CD14-positive monocyte (primary cell): ENCODE results near the gene SNAP25. TPM values are rescaled to one million over a fixed set of nuclear protein-coding genes. Genes with fewer than 3 reads are reported as not detected.

ENCODE experiments used
- DNase-seq, 3 donors: peaks; one replicate each; pipeline ENCODE4 v3.0.0-alpha.2; 2011 to 2022
- H2AFZ ChIP-seq: 2 replicates; pipeline ENCODE4 v1.6.0; 2012; ENCODE audit warnings: mild to moderate bottlenecking, low read depth, low read length, inconsistent platforms; ENCODE audit not compliant: insufficient read depth, poor library complexity, severe bottlenecking
- H3K27ac ChIP-seq, 2 donors: 1 replicate in 1 of 2; 2 replicates in 1 of 2; pipeline ENCODE4 v1.5.1; 2012 to 2013; ENCODE audit warnings: low read length in 2 of 2, control low read depth in 1 of 2, inconsistent platforms in 1 of 2, low read depth in 1 of 2, mild to moderate bottlenecking in 1 of 2
- H3K27me3 ChIP-seq, 2 donors: one replicate each; pipeline versions ENCODE4 v1.6.0 to v1.6.1; 2011 to 2013; ENCODE audit warnings: low read length in 2 of 2; ENCODE audit not compliant: control insufficient read depth in 2 of 2, insufficient read depth in 2 of 2
- H3K36me3 ChIP-seq, 2 donors: replicated peaks in 1 of 2; 1 replicate in 1 of 2; 2 replicates in 1 of 2; pipeline versions ENCODE4 v1.5.1 to v1.6.1; 2012 to 2013; ENCODE audit warnings: low read length in 2 of 2, control low read depth in 1 of 2, inconsistent platforms in 1 of 2, mild to moderate bottlenecking in 1 of 2; ENCODE audit not compliant: insufficient read depth in 2 of 2, control insufficient read depth in 1 of 2
- H3K4me1 ChIP-seq, 2 donors: 1 replicate in 1 of 2; 2 replicates in 1 of 2; pipeline versions ENCODE4 v1.5.1 to v1.6.1; 2012 to 2013; ENCODE audit warnings: low read length in 2 of 2, control low read depth in 1 of 2, inconsistent platforms in 1 of 2, mild to moderate bottlenecking in 1 of 2, moderate library complexity in 1 of 2; ENCODE audit not compliant: insufficient read depth in 2 of 2, control insufficient read depth in 1 of 2
- H3K4me2 ChIP-seq: replicated peaks from 2 replicates; pipeline ENCODE3; 2012; ENCODE audit warnings: low read length, moderate library complexity, mild to moderate bottlenecking; ENCODE audit not compliant: poor library complexity, severe bottlenecking; ENCODE audit errors: extremely low read depth
- H3K4me3 ChIP-seq, 3 experiments: fragments of 200-600 bp in 1 of 3; sonication (generic) in 1 of 3; replicated peaks in 1 of 3; 1 replicate in 2 of 3; 2 replicates in 1 of 3; pipeline ENCODE4 v1.5.1; 2011 to 2013; ENCODE audit warnings: low read length in 3 of 3, mild to moderate bottlenecking in 3 of 3, control low read depth in 2 of 3, low read depth in 2 of 3, inconsistent platforms in 1 of 3, moderate library complexity in 1 of 3
- H3K79me2 ChIP-seq: 2 replicates; pipeline ENCODE4 v1.6.0; 2012; ENCODE audit warnings: mild to moderate bottlenecking, control low read depth, inconsistent platforms, low read length, moderate library complexity; ENCODE audit not compliant: insufficient read depth
- H3K9ac ChIP-seq: 2 replicates; pipeline ENCODE4 v1.6.0; 2017; ENCODE audit warnings: low read length, mild to moderate bottlenecking; ENCODE audit not compliant: insufficient read depth, poor library complexity, severe bottlenecking
- H3K9me3 ChIP-seq, 2 donors: replicated peaks in 1 of 2; 1 replicate in 1 of 2; 2 replicates in 1 of 2; pipeline versions ENCODE4 v1.5.1 to v1.6.1; 2012 to 2013; ENCODE audit warnings: low read length in 2 of 2, control low read depth in 1 of 2; ENCODE audit not compliant: control insufficient read depth in 1 of 2, insufficient read depth in 1 of 2
- H4K20me1 ChIP-seq: 2 replicates; pipeline ENCODE4 v1.6.0; 2012; ENCODE audit warnings: mild to moderate bottlenecking, low read length, control low read depth, moderate library complexity; ENCODE audit not compliant: insufficient read depth
- H3K27ac Mint-ChIP-seq, 7 donors: one replicate each; pipeline ENCODE4 v1.8.0; 2020; ENCODE audit warnings: mild to moderate bottlenecking in 7 of 7, mixed read lengths in 7 of 7, moderate library complexity in 6 of 7, inconsistent platforms in 2 of 7
- H3K27me3 Mint-ChIP-seq, 3 donors: one replicate each; pipeline ENCODE4 v1.8.0; 2021 to 2022; ENCODE audit warnings: low read depth in 3 of 3, mild to moderate bottlenecking in 3 of 3, mixed read lengths in 3 of 3, moderate library complexity in 3 of 3, inconsistent platforms in 1 of 3
- H3K36me3 Mint-ChIP-seq, 2 donors: one replicate each; pipeline ENCODE4 v1.8.0; 2020; ENCODE audit warnings: mixed read lengths in 2 of 2, inconsistent platforms in 1 of 2, mild to moderate bottlenecking in 1 of 2
- H3K4me1 Mint-ChIP-seq: one replicate; pipeline ENCODE4 v1.8.0; 2020; ENCODE audit warnings: mild to moderate bottlenecking, mixed read lengths
- H3K4me3 Mint-ChIP-seq, 2 donors: one replicate each; pipeline ENCODE4 v1.8.0; 2020; ENCODE audit warnings: mild to moderate bottlenecking in 2 of 2, mixed read lengths in 2 of 2, moderate library complexity in 1 of 2
- H3K9me3 Mint-ChIP-seq, 7 donors: one replicate each; pipeline ENCODE4 v1.8.0; 2020 to 2022; ENCODE audit warnings: mixed read lengths in 7 of 7, mild to moderate bottlenecking in 6 of 7, moderate library complexity in 6 of 7, inconsistent platforms in 2 of 7
- CTCF ChIP-seq: fragments of 200-600 bp; IDR thresholded peaks from one replicate; pipeline ENCODE4 v1.8.0; 2022; ENCODE audit warnings: antibody characterized with exemption, mild to moderate bottlenecking
- WGBS: methylation state at CpG from one replicate; pipeline ENCODE4 v1.1.5; 2013; ENCODE audit warnings: missing lambda C conversion rate; ENCODE audit not compliant: insufficient coverage; 5-methylcytosine and 5-hydroxymethylcytosine counted together
- intact Hi-C, 2 donors: fragments of 100-400 bp; cut with micrococcal nuclease; formaldehyde crosslinking; loops; one replicate each; pipeline versions ENCODE4 v1.15.0 to v1.15.1; 2023
- polyA plus RNA-seq, 3 donors: library from polyadenylated mRNA; depleted of rRNA in 1 of 3; unstranded in 2 of 3; stranded (reverse) in 1 of 3; fragments of 300-500 nt in 2 of 3; fragments of >200 nt in 1 of 3; fragmentation: Illumina TruSeq in 2 of 3; gene quantifications; 1 replicate in 2 of 3; 2 replicates in 1 of 3; pipeline ENCODE4 v1.2.3, GENCODE V29; 2012 to 2021

Gene SNAP25
- polyA plus RNA-seq, 3 donors, result not detected

GRCh38 chr20:10185741-10186558 is 32.7 kb upstream of the SNAP25 start:
- H4K20me1 ChIP-seq, result no peaks in the 10 kb centered on the region
- Mint-ChIP-seq H3K4me1 (no peaks in the 10 kb centered on the region), H3K27me3 (peaks cover 0 to 1% (median 0%) of the 10 kb centered on the region in 3 donors), H3K4me3 (no peak overlapping the region), H3K9me3 (peaks cover 5 to 21% (median 16%) of the 10 kb centered on the region in 7 donors), H3K27ac (no peak overlapping the region), H3K36me3 (no peaks in the 10 kb centered on the region)
- H2AFZ ChIP-seq, result no peak overlapping the region
- DNase-seq, result no peak
- no peaks in the 10 kb centered on the region for H3K36me3 ChIP-seq
- no peaks in the 10 kb centered on the region for H3K27me3 ChIP-seq
- peaks cover 13 to 17% of the 10 kb centered on the region in 2 donors for H3K9me3 ChIP-seq
- no peak overlapping the region for H3K27ac ChIP-seq
- H3K4me3 ChIP-seq, result no peak overlapping the region
- H3K4me2 ChIP-seq, result no peak overlapping the region
- no CpG with 5 or more reads among the region's 3 CpGs for WGBS
- intact Hi-C loops, result no loop called here
- H3K79me2 ChIP-seq, result no peaks in the 10 kb centered on the region
- no peak for TF ChIP-seq CTCF
- H3K9ac ChIP-seq, result no peak overlapping the region
- H3K4me1 ChIP-seq, result no peaks in the 10 kb centered on the region

- DNase-seq, result no peak
- no peak overlapping the region for H3K9ac ChIP-seq
- H3K4me2 ChIP-seq, result no peak overlapping the region
- H4K20me1 ChIP-seq, result no peaks in the 10 kb centered on the region
- Mint-ChIP-seq H3K27me3 (peaks cover 0 to 4% (median 2%) of the 10 kb centered on the region in 3 donors), H3K4me3 (no peak overlapping the region), H3K27ac (no peak overlapping the region), H3K4me1 (no peaks in the 10 kb centered on the region), H3K36me3 (no peaks in the 10 kb centered on the region), H3K9me3 (peaks cover 8 to 22% (median 16%) of the 10 kb centered on the region in 7 donors)
- H3K27me3 ChIP-seq, result no peaks in the 10 kb centered on the region
- intact Hi-C loops, result no loop called here
- no peaks in the 10 kb centered on the region for H3K4me1 ChIP-seq
- no peaks in the 10 kb centered on the region for H3K79me2 ChIP-seq
- H2AFZ ChIP-seq, result no peak overlapping the region
- H3K27ac ChIP-seq, result no peak overlapping the region
- no peak overlapping the region for H3K4me3 ChIP-seq
- H3K9me3 ChIP-seq, result peaks cover 12 to 13% of the 10 kb centered on the region in 2 donors
- no peaks in the 10 kb centered on the region for H3K36me3 ChIP-seq
- no CpG with 5 or more reads among the region's 3 CpGs for WGBS
- TF ChIP-seq CTCF, result no peak
These were observed 28.2 kb upstream of the SNAP25 start for GRCh38 chr20:10190456-10190855.
